GM12878 (cell line): Measurements from ENCODE around the gene CDYL2. TPM values are rescaled to one million over a fixed set of nuclear protein-coding genes. Genes with fewer than 3 reads are reported as not detected.
A peak's percentile ranks its signal among the peaks of the same experiment; 100 is the strongest.

ENCODE experiments used
- BCL11A ChIP-seq: IDR thresholded peaks from 2 replicates; pipeline ENCODE4 v1.6.1; 2011; ENCODE audit warnings: low read depth, low read length
- BCL3 ChIP-seq: IDR thresholded peaks from 2 replicates; pipeline ENCODE4 v1.6.1; 2011; ENCODE audit warnings: borderline replicate concordance, low read depth, mild to moderate bottlenecking, moderate library complexity, low read length; ENCODE audit not compliant: insufficient read depth, poor library complexity, severe bottlenecking
- CREB1 ChIP-seq: IDR thresholded peaks from 2 replicates; pipeline ENCODE4 v1.6.1; 2012; ENCODE audit warnings: low read depth, mild to moderate bottlenecking, inconsistent platforms
- EED ChIP-seq: sonication (generic); IDR thresholded peaks from 2 replicates; pipeline ENCODE4 v1.6.1; 2016; ENCODE audit warnings: antibody characterized with exemption, low read depth
- HDAC2 ChIP-seq: fragments of 200-600 bp; sonication (generic); IDR thresholded peaks from 2 replicates; pipeline ENCODE4 v1.6.1; 2017
- JUNB ChIP-seq: IDR thresholded peaks from 2 replicates; pipeline ENCODE4 v1.6.1; 2016; ENCODE audit warnings: antibody characterized with exemption, mild to moderate bottlenecking
- MEF2B ChIP-seq: fragments of 450-650 bp; IDR thresholded peaks from 2 replicates; pipeline ENCODE4 v1.6.1; 2018; ENCODE audit warnings: mild to moderate bottlenecking, moderate library complexity; ENCODE audit not compliant: partially characterized antibody, poor library complexity, severe bottlenecking
- MTA2 ChIP-seq: fragments of 450-650 bp; IDR thresholded peaks from 2 replicates; pipeline ENCODE4 v1.6.1; 2016; ENCODE audit warnings: low read depth, mild to moderate bottlenecking, moderate library complexity
- MTA3 ChIP-seq: IDR thresholded peaks from 2 replicates; pipeline ENCODE4 v1.6.1; 2012; ENCODE audit warnings: low read length, inconsistent platforms, borderline replicate concordance
- NBN ChIP-seq: fragments of 450-650 bp; IDR thresholded peaks from 2 replicates; pipeline ENCODE4 v1.6.1; 2016
- NFXL1 ChIP-seq: fragments of 450-650 bp; IDR thresholded peaks from 2 replicates; pipeline ENCODE4 v1.6.1; 2017; ENCODE audit warnings: antibody characterized with exemption, mild to moderate bottlenecking, borderline replicate concordance
- RBBP5 ChIP-seq: fragments of 200-600 bp; sonication (generic); conservative IDR thresholded peaks from 2 replicates; pipeline ENCODE4 v1.6.1; 2016
- RELA ChIP-seq: fragments of 450-650 bp; IDR thresholded peaks from 2 replicates; pipeline ENCODE4 v1.8.0; 2014; ENCODE audit warnings: borderline replicate concordance; ENCODE audit not compliant: partially characterized antibody
- RUNX3 ChIP-seq: IDR thresholded peaks from 2 replicates; pipeline ENCODE4 v1.6.1; 2012; ENCODE audit warnings: low read length, inconsistent platforms
- SMAD5 ChIP-seq: IDR thresholded peaks from 2 replicates; pipeline ENCODE4 v1.6.1; 2016; ENCODE audit warnings: antibody characterized with exemption, low read depth
- STAT1 ChIP-seq: fragments of 450-650 bp; conservative IDR thresholded peaks from 2 replicates; pipeline ENCODE4 v1.6.1; 2014; ENCODE audit warnings: antibody characterized with exemption, mild to moderate bottlenecking
- WRNIP1 ChIP-seq: IDR thresholded peaks from 2 replicates; pipeline ENCODE4 v1.6.1; 2011; ENCODE audit warnings: low read depth, low read length, improper control_type of control experiment, borderline replicate concordance
- ZBTB40 ChIP-seq: fragments of 450-650 bp; IDR thresholded peaks from 2 replicates; pipeline ENCODE4 v1.6.1; 2016; ENCODE audit warnings: mild to moderate bottlenecking, moderate library complexity, borderline replicate concordance
- polyA plus RNA-seq, 11 experiments: library from polyadenylated mRNA; depleted of rRNA in 4 of 11; unstranded in 6 of 11; stranded (reverse) in 5 of 11; fragments of >200 nt; fragmentation: Nextera tagmentation in 4 of 11; fragmentation: Illumina TruSeq in 1 of 11; extraction: Ambion mirVana in 4 of 11; extraction: Trizol in 1 of 11; gene quantifications; 1 replicate in 1 of 11; 2 replicates in 10 of 11; pipeline versions ENCODE4 v1.2.1 to v1.2.3, GENCODE V29; 2011 to 2016; ENCODE audit warnings: inconsistent platforms in 2 of 11, missing spikeins in 2 of 11, low read depth in 1 of 11
- total RNA-seq, 4 experiments: library from RNA; depleted of rRNA in 3 of 4; stranded (reverse); fragments of >200 nt in 3 of 4; fragmentation: Illumina TruSeq in 1 of 4; extraction: Trizol in 1 of 4; gene quantifications; 2 replicates each; pipeline versions ENCODE4 v1.2.1 to v1.2.3, GENCODE V29; 2013 to 2021
- TF ChIP-seq, protein P1 (sequence below): fragments of 450-650 bp; formaldehyde crosslinking; IDR thresholded peaks from 2 replicates; pipeline ENCODE4 v1.4.0; 2022; ENCODE audit warnings: mild to moderate bottlenecking, moderate library complexity
- TF ChIP-seq, protein P2 (sequence below): IDR thresholded peaks from 2 replicates; pipeline ENCODE4 v1.6.1; 2011; ENCODE audit warnings: borderline replicate concordance, low read depth, mild to moderate bottlenecking, moderate library complexity, mixed read lengths, low read length; ENCODE audit not compliant: insufficient read depth; ENCODE audit errors: extremely low read length

CDYL2 gene
- total and polyA plus RNA-seq, 10 of the 15 experiments (the other 5 are each of a cell fraction or from before 2014, with no cell fraction given), result 0.27 to 22.9 (median 3.9) TPM

DNA sequence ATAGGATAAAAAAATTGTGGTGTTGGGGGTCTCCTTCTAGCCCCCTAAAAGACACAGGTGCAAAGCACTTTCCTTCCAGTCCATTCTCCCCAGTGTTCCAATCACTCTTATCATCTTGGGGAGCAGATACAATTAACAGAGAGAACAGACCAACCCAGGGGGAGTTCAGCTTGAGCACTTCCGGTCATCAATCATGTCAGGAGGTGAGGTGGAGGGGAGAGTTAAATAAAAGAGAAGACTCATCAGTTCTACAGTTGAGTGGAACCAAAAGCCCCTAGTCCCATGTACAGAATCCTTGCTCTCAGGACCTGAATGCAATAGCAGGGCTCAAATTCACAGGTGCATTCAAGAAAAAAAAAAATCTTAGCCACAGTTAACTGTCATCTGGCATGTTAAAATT lies 141.3 kb downstream of the CDYL2 start (continued):
- TF ChIP-seq RBBP5, result no peak
- no peak for TF ChIP-seq HDAC2
- no peak for TF ChIP-seq STAT1
- TF ChIP-seq CREB1, result no peak
- TF ChIP-seq MEF2B, result no peak
- peak; percentile 46; the same call in 1 of the 2 replicates for TF ChIP-seq RUNX3
- TF ChIP-seq, protein P1, sequence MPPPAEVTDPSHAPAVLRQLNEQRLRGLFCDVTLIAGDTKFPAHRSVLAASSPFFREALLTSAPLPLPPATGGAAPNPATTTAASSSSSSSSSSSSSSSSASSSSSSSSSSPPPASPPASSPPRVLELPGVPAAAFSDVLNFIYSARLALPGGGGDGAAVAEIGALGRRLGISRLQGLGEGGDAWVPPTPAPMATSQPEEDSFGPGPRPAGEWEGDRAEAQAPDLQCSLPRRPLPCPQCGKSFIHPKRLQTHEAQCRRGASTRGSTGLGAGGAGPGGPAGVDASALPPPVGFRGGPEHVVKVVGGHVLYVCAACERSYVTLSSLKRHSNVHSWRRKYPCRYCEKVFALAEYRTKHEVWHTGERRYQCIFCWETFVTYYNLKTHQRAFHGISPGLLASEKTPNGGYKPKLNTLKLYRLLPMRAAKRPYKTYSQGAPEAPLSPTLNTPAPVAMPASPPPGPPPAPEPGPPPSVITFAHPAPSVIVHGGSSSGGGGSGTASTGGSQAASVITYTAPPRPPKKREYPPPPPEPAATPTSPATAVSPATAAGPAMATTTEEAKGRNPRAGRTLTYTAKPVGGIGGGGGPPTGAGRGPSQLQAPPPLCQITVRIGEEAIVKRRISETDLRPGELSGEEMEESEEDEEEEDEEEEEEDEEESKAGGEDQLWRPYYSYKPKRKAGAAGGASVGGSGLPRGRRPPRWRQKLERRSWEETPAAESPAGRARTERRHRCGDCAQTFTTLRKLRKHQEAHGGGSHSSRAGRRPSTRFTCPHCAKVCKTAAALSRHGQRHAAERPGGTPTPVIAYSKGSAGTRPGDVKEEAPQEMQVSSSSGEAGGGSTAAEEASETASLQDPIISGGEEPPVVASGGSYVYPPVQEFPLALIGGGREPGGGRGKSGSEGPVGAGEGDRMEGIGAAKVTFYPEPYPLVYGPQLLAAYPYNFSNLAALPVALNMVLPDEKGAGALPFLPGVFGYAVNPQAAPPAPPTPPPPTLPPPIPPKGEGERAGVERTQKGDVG (CRISPR knock-in tag), result no peak
- peak; percentile 42 for TF ChIP-seq BCL3
- no peak for TF ChIP-seq MTA3
- no peak for TF ChIP-seq BCL11A
- no peak for TF ChIP-seq WRNIP1
- no peak for TF ChIP-seq RELA
- TF ChIP-seq ZBTB40, result no peak
- TF ChIP-seq SMAD5, result no peak
- peak; percentile 18; the same call in 1 of the 2 replicates for TF ChIP-seq EED
- no peak for TF ChIP-seq MTA2
- no peak for TF ChIP-seq NFXL1
- TF ChIP-seq, protein P2, sequence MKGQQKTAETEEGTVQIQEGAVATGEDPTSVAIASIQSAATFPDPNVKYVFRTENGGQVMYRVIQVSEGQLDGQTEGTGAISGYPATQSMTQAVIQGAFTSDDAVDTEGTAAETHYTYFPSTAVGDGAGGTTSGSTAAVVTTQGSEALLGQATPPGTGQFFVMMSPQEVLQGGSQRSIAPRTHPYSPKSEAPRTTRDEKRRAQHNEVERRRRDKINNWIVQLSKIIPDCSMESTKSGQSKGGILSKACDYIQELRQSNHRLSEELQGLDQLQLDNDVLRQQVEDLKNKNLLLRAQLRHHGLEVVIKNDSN, result no peak
- TF ChIP-seq JUNB, result peak; percentile 49
- TF ChIP-seq NBN, result no peak
